Stomach (tissue), 9 donors: Measurements from ENCODE around the gene THEMIS. TPM values are rescaled to one million over a fixed set of nuclear protein-coding genes. Genes with fewer than 3 reads are reported as not detected.

Source experiments
- DNase-seq, 2 donors: peaks; one replicate each; pipeline versions ENCODE4 v3.0.0 to v3.0.0-alpha.2; 2013 to 2019
- H3K27ac ChIP-seq, 5 donors: fragments of 200-600 bp in 4 of 5; sonication (generic) in 4 of 5; one replicate each; pipeline ENCODE4 v1.5.1; 2013 to 2019; ENCODE audit warnings: mild to moderate bottlenecking in 1 of 5, moderate library complexity in 1 of 5
- H3K27me3 ChIP-seq, 3 donors: fragments of 200-600 bp; sonication (generic); one replicate each; pipeline ENCODE4 v1.5.1; 2017 to 2019; ENCODE audit warnings: mixed run types in 1 of 3
- H3K36me3 ChIP-seq, 4 donors: fragments of 200-600 bp; sonication (generic); 1 replicate in 3 of 4; 2 replicates in 1 of 4; pipeline ENCODE4 v1.5.1; 2016 to 2019
- H3K4me1 ChIP-seq, 4 donors: fragments of 200-600 bp; sonication (generic); one replicate each; pipeline ENCODE4 v1.5.1; 2016 to 2019
- H3K4me3 ChIP-seq, 4 donors: fragments of 200-600 bp; sonication (generic) in 3 of 4; one replicate each; pipeline ENCODE4 v1.5.1; 2016 to 2019; ENCODE audit warnings: mild to moderate bottlenecking in 1 of 4
- H3K9me3 ChIP-seq, 4 donors: fragments of 200-600 bp; sonication (generic); one replicate each; pipeline ENCODE4 v1.5.1; 2016 to 2019
- EP300 ChIP-seq: sonication (generic); formaldehyde crosslinking; IDR thresholded peaks from one replicate; pipeline ENCODE4 v1.6.1; 2017; ENCODE audit warnings: antibody characterized with exemption
- POLR2A ChIP-seq, 4 donors: fragments of 450-650 bp; IDR thresholded peaks; one replicate each; pipeline ENCODE4 v1.6.1; 2016; ENCODE audit warnings: antibody characterized with exemption in 4 of 4, control low read depth in 2 of 4, mild to moderate bottlenecking in 1 of 4, moderate library complexity in 1 of 4
- POLR2AphosphoS5 ChIP-seq, 3 donors: sonication (generic); formaldehyde crosslinking; IDR thresholded peaks; one replicate each; pipeline ENCODE4 v1.6.1; 2016; ENCODE audit warnings: antibody characterized with exemption in 3 of 3
- WGBS, 5 donors: extraction: QIAGEN DNeasy Blood & Tissue Kit in 3 of 5; methylation state at CpG; one replicate each; pipeline versions ENCODE4 v1.1.5 to v1.1.7; 2013 to 2018; 5-methylcytosine and 5-hydroxymethylcytosine counted together
- intact Hi-C: fragments of 100-400 bp; cut with DNase I; formaldehyde crosslinking; loops from one replicate; pipeline ENCODE4 v1.15.1; 2023; ENCODE audit warnings: low total_unique reads
- polyA plus RNA-seq, 3 donors: library from polyadenylated mRNA; stranded (reverse); fragments of 200-250 nt; gene quantifications; one replicate each; pipeline ENCODE4 v1.2.3, GENCODE V29; 2013
- total RNA-seq, 5 donors: library from RNA; depleted of rRNA; stranded (reverse); fragments of >200 nt; gene quantifications; one replicate each; pipeline versions ENCODE4 v1.1.0 to v1.2.3, GENCODE V29; 2014 to 2016
- TF ChIP-seq, protein P1 (sequence below), 7 experiments: fragments of 450-650 bp in 4 of 7; fragments of 200-600 bp in 3 of 7; sonication (generic) in 3 of 7; IDR thresholded peaks; one replicate each; pipeline ENCODE4 v1.5.1; 2016 to 2019; ENCODE audit warnings: antibody characterized with exemption in 7 of 7, control low read depth in 2 of 7, mild to moderate bottlenecking in 1 of 7
- donor health status: healthy with polysubstance abuse.
- donor health status: Bipolar disorder and iron deficiency.
- donor health status: healthy.

The THEMIS gene
- total and polyA plus RNA-seq, 8 donors = 0.08 to 18.3 (median 0.89) TPM; not detected in 1

DNA sequence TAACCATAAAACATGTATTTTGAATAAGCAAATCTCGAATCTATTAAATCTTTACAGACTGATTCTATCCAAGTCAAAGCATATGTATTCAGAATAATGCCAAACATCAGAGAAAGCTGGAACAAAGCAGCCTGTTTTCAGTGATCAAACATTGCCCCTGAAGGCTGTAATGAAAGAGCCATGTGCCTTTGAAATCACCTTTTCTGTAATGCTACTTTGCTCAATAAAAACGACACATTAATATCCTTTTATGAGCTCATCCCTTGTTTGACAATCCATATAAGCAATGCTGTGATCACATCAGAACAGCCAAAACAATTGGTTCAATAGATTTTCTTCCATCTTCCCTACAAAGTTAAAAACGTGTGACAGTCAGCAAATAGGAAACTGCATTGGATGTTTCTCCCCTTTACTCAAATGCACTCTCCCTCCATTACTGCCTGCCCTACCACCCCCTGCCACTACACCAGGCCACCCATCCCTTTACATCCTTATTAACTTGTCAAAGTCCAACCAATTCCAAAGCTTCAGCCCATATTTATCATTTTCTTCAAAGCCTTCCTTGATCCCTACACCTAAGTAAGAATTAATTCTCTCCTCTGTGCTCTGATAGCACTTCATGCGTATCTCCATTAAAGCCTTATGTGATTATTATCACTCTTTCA lies 42.0 kb downstream of the THEMIS start:
- DNase-seq = no peak
- 63 to 79% (median 67%) methylated on average over 4 of the region's 4 CpGs for WGBS, 5 donors
- H3K27ac ChIP-seq = no peak overlapping the region
- no peaks in the 10 kb centered on the region for H3K4me1 ChIP-seq
- no peaks in the 10 kb centered on the region for H3K9me3 ChIP-seq
- H3K27me3 ChIP-seq = no peaks in the 10 kb centered on the region
- no peak overlapping the region for H3K4me3 ChIP-seq
- TF ChIP-seq POLR2AphosphoS5 (IDR thresholded peaks at IDR 0.05) (no peak), POLR2A (IDR thresholded peaks at IDR 0.05) (no peak), EP300 (no peak)
- TF ChIP-seq, protein P1, sequence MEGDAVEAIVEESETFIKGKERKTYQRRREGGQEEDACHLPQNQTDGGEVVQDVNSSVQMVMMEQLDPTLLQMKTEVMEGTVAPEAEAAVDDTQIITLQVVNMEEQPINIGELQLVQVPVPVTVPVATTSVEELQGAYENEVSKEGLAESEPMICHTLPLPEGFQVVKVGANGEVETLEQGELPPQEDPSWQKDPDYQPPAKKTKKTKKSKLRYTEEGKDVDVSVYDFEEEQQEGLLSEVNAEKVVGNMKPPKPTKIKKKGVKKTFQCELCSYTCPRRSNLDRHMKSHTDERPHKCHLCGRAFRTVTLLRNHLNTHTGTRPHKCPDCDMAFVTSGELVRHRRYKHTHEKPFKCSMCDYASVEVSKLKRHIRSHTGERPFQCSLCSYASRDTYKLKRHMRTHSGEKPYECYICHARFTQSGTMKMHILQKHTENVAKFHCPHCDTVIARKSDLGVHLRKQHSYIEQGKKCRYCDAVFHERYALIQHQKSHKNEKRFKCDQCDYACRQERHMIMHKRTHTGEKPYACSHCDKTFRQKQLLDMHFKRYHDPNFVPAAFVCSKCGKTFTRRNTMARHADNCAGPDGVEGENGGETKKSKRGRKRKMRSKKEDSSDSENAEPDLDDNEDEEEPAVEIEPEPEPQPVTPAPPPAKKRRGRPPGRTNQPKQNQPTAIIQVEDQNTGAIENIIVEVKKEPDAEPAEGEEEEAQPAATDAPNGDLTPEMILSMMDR (IDR thresholded peaks at IDR 0.05) = no peak
- no peaks in the 10 kb centered on the region for H3K36me3 ChIP-seq
- intact Hi-C loops = no loop called here

DNA sequence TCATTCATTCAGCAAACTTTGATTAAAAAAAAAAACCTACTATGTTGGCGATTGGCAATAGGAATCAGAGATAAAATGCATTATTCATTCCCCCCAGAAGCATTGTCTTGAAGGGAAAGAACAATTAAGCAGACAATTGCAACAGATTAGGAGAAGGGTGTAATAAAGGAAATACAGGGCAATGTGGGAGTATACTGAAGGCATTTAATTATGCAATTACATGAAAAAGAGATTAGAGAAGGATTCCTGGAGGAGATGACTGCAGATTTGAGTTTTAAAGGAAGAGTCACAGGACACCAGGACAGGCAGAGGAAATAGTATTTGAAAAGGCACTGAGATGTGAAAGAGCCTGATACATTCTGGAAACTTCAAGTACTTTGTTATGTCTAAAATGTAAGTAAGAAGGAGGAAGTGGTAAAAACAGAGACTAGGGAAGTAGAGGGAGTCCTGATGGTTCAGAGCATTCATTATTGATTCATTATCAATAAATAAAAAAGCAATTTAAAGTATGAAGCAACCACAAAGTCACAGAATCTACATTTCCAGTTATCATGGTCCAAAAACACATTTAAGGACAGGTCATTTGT lies 43.7 kb downstream of the THEMIS start:
- no peak overlapping the region for H3K27ac ChIP-seq
- H3K4me1 ChIP-seq = no peaks in the 10 kb centered on the region
- no peak overlapping the region for H3K4me3 ChIP-seq
- H3K36me3 ChIP-seq = no peaks in the 10 kb centered on the region
- no peak for DNase-seq
- H3K9me3 ChIP-seq = no peaks in the 10 kb centered on the region
- WGBS, 5 donors = 50 to 74% (median 61%) methylated on average over 1 of the region's 1 CpG
- intact Hi-C loops = no loop called here
- no peaks in the 10 kb centered on the region for H3K27me3 ChIP-seq
- TF ChIP-seq, protein P1 (IDR thresholded peaks at IDR 0.05) = no peak
- TF ChIP-seq EP300 (no peak), POLR2A (IDR thresholded peaks at IDR 0.05) (no peak), POLR2AphosphoS5 (IDR thresholded peaks at IDR 0.05) (no peak)

DNA sequence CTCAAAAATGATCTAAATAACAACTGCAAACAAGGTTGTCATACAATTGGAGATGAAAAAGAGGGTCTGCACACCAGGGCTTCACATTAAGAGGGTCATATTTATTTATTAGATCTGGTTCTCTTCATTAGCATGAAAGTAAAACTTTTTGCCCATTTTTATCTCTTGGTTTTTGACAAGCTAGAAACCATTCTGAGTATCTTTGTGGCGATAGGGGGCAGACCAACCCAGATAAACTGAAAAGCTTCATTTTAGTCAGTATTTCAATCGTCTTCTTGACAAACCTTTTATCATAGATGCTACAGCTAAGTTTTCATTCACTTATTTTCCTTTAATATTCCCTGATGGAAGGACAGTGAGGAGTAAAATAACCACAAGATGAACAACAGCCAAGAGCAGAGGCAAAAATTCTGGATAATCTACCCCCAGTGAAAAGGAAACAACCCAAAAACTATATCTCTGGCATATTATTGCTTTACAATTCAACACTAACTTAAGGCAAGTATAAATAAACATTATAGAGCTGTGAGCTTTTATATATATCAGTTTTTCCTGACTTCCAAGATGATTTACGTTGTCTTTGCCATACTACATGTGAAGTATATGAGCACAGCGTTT lies 45.2 kb downstream of the THEMIS start:
- no peaks in the 10 kb centered on the region for H3K4me1 ChIP-seq
- H3K36me3 ChIP-seq = no peaks in the 10 kb centered on the region
- 32 to 49% (median 40%) methylated on average over 4 of the region's 4 CpGs for WGBS, 5 donors
- no peaks in the 10 kb centered on the region for H3K27me3 ChIP-seq
- H3K9me3 ChIP-seq = no peaks in the 10 kb centered on the region
- intact Hi-C loops = no loop called here
- no peak overlapping the region for H3K27ac ChIP-seq
- no peak overlapping the region for H3K4me3 ChIP-seq
- peak in 1 of 2 donors; percentile 55 for DNase-seq
- TF ChIP-seq POLR2A (IDR thresholded peaks at IDR 0.05) = no peak
- no peak for TF ChIP-seq EP300
- no peak for TF ChIP-seq POLR2AphosphoS5 (IDR thresholded peaks at IDR 0.05)
- TF ChIP-seq, protein P1 (IDR thresholded peaks at IDR 0.05) = peak in 4 of 7 experiments; percentile 11 to 37 (median 24)

DNA sequence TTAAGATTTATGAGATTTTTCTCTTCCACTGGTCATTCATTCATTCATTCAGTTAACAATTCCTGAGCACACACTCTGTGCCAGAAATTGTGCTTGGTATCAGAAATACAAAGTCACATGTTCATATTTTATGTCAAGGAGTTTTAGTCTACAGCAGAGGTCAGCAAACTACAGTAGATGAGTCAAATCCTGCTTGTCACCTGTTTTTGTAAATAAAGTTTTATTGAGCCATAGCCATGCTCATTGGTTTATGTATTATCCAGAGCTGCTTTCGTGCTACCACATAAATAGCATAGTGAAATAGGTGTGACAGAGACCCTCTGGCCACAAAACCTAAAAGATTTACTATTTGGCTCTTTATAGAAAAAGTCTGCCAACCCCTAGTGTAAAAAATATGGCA lies 46.8 kb downstream of the THEMIS start:
- no peaks in the 10 kb centered on the region for H3K27me3 ChIP-seq
- no peak overlapping the region for H3K4me3 ChIP-seq
- 85 to 100% (median 95%) methylated on average over 1 of the region's 1 CpG for WGBS, 5 donors
- H3K36me3 ChIP-seq = no peaks in the 10 kb centered on the region
- no peaks in the 10 kb centered on the region for H3K9me3 ChIP-seq
- intact Hi-C loops = no loop called here
- TF ChIP-seq EP300 = no peak
- TF ChIP-seq, protein P1 (IDR thresholded peaks at IDR 0.05) = no peak
- no peak for TF ChIP-seq POLR2AphosphoS5 (IDR thresholded peaks at IDR 0.05)
- no peak for TF ChIP-seq POLR2A (IDR thresholded peaks at IDR 0.05)
- DNase-seq = no peak
- no peak overlapping the region for H3K27ac ChIP-seq
- no peaks in the 10 kb centered on the region for H3K4me1 ChIP-seq
